GM23248 (cell line): ENCODE results near the gene F2RL2. TPM values are rescaled to one million over a fixed set of nuclear protein-coding genes. Genes with fewer than 3 reads are reported as not detected.

Source experiments
- DNase-seq: peaks from one replicate; pipeline ENCODE4 v3.0.0-alpha.2; 2015
- H2AFZ ChIP-seq: fragments of 200-600 bp; sonication (generic); 2 replicates; pipeline ENCODE4 v1.6.1; 2016; ENCODE audit warnings: antibody characterized with exemption
- H3F3A ChIP-seq: fragments of 200-600 bp; sonication (generic); 2 replicates; pipeline ENCODE4 v1.6.1; 2016; ENCODE audit warnings: mild to moderate bottlenecking, antibody characterized with exemption, mixed run types; ENCODE audit not compliant: insufficient read depth
- H3K27ac ChIP-seq: fragments of 200-600 bp; sonication (generic); 2 replicates; pipeline ENCODE4 v1.5.1; 2016; ENCODE audit warnings: mild to moderate bottlenecking
- H3K27me3 ChIP-seq: fragments of 200-600 bp; sonication (generic); replicated peaks from 2 replicates; pipeline ENCODE4 v1.6.1; 2016; ENCODE audit warnings: mild to moderate bottlenecking; ENCODE audit not compliant: insufficient read depth
- H3K36me3 ChIP-seq: fragments of 200-600 bp; sonication (generic); 2 replicates; pipeline ENCODE4 v1.6.1; 2016; ENCODE audit warnings: low read depth, mild to moderate bottlenecking
- H3K4me1 ChIP-seq: fragments of 200-600 bp; sonication (generic); 2 replicates; pipeline ENCODE4 v1.6.1; 2016; ENCODE audit warnings: mild to moderate bottlenecking; ENCODE audit not compliant: insufficient read depth
- H3K4me2 ChIP-seq: fragments of 200-600 bp; sonication (generic); one replicate; pipeline ENCODE4 v1.6.1; 2016; ENCODE audit warnings: mild to moderate bottlenecking; ENCODE audit not compliant: unreplicated experiment
- H3K4me3 ChIP-seq: fragments of 200-600 bp; sonication (generic); 2 replicates; pipeline ENCODE4 v1.5.1; 2016; ENCODE audit warnings: mild to moderate bottlenecking
- H3K79me2 ChIP-seq: fragments of 200-600 bp; sonication (generic); 2 replicates; pipeline ENCODE4 v1.6.1; 2016; ENCODE audit warnings: mild to moderate bottlenecking; ENCODE audit not compliant: insufficient read depth
- H3K9ac ChIP-seq: fragments of 200-600 bp; sonication (generic); 2 replicates; pipeline ENCODE4 v1.6.1; 2016; ENCODE audit warnings: mild to moderate bottlenecking
- H3K9me2 ChIP-seq: fragments of 200-600 bp; sonication (generic); 2 replicates; pipeline ENCODE4 v1.6.1; 2016; ENCODE audit warnings: mixed run types, mild to moderate bottlenecking, moderate library complexity; ENCODE audit not compliant: insufficient read depth
- H3K9me3 ChIP-seq: fragments of 200-600 bp; sonication (generic); one replicate; pipeline ENCODE4 v1.6.1; 2017; ENCODE audit warnings: low read depth
- H4K20me1 ChIP-seq: fragments of 200-600 bp; sonication (generic); 2 replicates; pipeline ENCODE4 v1.6.0; 2016; ENCODE audit not compliant: insufficient read depth
- EZH2 ChIP-seq: fragments of 200-600 bp; sonication (generic); IDR thresholded peaks from 2 replicates; pipeline ENCODE4 v1.6.1; 2018; ENCODE audit warnings: antibody characterized with exemption, mild to moderate bottlenecking; ENCODE audit not compliant: insufficient read depth, poor library complexity, severe bottlenecking
- EZH2phosphoT487 ChIP-seq: fragments of 200-600 bp; sonication (generic); IDR thresholded peaks from 2 replicates; pipeline ENCODE4 v1.6.1; 2018; ENCODE audit warnings: antibody characterized with exemption, moderate library complexity, mild to moderate bottlenecking, low read depth; ENCODE audit not compliant: insufficient read depth
- WGBS, 2 experiments: methylation state at CpG; one replicate each; pipeline ENCODE4 v1.1.6; 2015 to 2017; ENCODE audit warnings: low lambda C conversion rate in 2 of 2, low coverage in 1 of 2; ENCODE audit errors: missing lambda C conversion rate in 2 of 2; 5-methylcytosine and 5-hydroxymethylcytosine counted together
- in situ Hi-C: fragments of 300-500 bp; cut with MboI; formaldehyde crosslinking; loops from 2 replicates; pipeline ENCODE4 v1.15.0; 2020
- polyA plus RNA-seq: library from polyadenylated mRNA; unstranded; fragments of >200 nt; fragmentation: Nextera tagmentation; extraction: Ambion mirVana; gene quantifications from 2 replicates; pipeline ENCODE4 v1.2.1, GENCODE V29; 2016
- total RNA-seq: library from RNA; depleted of rRNA; stranded (reverse); fragments of >200 nt; shearing (Covaris generic); gene quantifications from 2 replicates; pipeline ENCODE4 v1.2.3, GENCODE V29; 2014

F2RL2 gene
- total and polyA plus RNA-seq, 2 experiments from 2014 or later, result not detected

DNA sequence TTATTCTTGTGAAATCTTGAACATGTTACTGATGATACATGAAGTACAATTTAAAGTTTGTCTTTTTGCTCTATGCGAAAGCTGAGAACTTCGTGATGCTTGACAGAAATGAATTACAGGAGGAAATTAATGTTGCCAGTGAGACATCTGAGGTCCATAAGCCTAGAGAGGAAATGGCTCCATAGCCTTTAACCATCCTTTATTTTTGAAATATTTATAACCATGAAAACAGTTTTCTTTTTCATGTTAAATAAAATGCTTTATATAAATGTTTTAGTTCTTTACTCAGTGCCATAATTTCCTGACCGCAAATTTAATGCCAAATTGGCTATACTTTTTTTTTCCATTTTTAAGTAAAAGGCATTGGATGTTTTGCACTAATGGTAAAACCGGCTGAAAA, 29.1 kb downstream of the F2RL2 start:
- in situ Hi-C loops, result no loop called here
- Histone ChIP-seq H3K27me3 (peaks cover 53% of the 10 kb centered on the region), H3K4me1 (no peaks in the 10 kb centered on the region), H3K36me3 (no peaks in the 10 kb centered on the region), H3K4me3 (no peak overlapping the region), H3K4me2 (no peak overlapping the region), H2AFZ (no peak overlapping the region), H4K20me1 (no peaks in the 10 kb centered on the region), H3K9ac (no peak overlapping the region), H3K79me2 (no peaks in the 10 kb centered on the region), H3K27ac (no peak overlapping the region), H3K9me2 (no peaks in the 10 kb centered on the region), H3K9me3 (no peaks in the 10 kb centered on the region), H3F3A (no peaks in the 10 kb centered on the region)
- no peak for TF ChIP-seq EZH2phosphoT487
- no peak for TF ChIP-seq EZH2
- no peak for DNase-seq
- 45 to 47% methylated on average over 4 of the region's 4 CpGs for WGBS, 2 experiments

DNA sequence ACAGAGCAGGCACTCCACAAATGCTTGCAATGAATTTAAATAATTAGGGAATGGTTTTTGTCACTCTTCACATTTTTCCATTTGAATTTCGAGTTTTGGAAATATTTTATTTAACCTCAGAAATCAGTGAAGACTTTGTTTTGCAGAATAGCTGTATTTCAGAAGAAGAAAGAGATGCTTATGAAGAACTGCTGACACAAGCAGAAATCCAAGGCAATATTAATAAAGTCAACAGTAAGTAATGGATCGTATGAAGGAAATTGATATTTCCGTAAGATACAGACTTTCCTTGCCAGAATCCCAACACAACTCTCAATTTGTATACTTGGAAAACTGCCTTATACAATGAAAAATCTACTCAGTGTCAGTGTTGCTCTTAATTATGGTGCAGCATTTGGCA, 30.5 kb downstream of the F2RL2 start:
- Histone ChIP-seq H3K4me3 (no peak overlapping the region), H3K36me3 (no peaks in the 10 kb centered on the region), H3K9me3 (no peaks in the 10 kb centered on the region), H4K20me1 (no peaks in the 10 kb centered on the region), H3K79me2 (no peaks in the 10 kb centered on the region), H2AFZ (no peak overlapping the region), H3K4me2 (no peak overlapping the region), H3F3A (no peaks in the 10 kb centered on the region), H3K9me2 (no peaks in the 10 kb centered on the region), H3K27ac (no peak overlapping the region), H3K4me1 (no peaks in the 10 kb centered on the region), H3K9ac (no peak overlapping the region), H3K27me3 (peaks cover 54% of the 10 kb centered on the region)
- TF ChIP-seq EZH2phosphoT487 (no peak), EZH2 (no peak)
- 9 to 13% methylated on average over 3 of the region's 3 CpGs for WGBS, 2 experiments
- no peak for DNase-seq
- in situ Hi-C loops, result no loop called here

DNA sequence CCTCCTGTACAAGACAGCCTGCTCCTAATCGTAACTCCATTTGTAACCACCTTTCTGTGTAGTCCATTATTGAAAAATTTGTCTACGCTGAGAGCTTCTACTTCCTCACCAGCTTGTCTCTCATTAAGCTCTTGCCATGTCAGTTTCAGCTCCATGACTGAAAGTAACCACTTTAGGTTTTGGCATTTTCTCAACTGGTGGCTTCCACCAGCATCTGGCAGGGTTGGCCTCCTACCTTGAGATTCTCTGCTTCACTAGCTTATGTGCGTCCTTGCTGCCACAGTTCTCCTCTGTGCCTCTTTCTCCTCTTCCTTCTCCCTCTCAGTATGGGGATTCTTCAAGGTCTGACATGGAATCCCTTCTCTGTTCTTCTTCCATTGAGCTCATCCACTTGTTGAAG, 31.8 kb downstream of the F2RL2 start:
- H3K9me2 ChIP-seq, result no peaks in the 10 kb centered on the region
- no peak for TF ChIP-seq EZH2phosphoT487
- TF ChIP-seq EZH2, result no peak
- in situ Hi-C loops, result no loop called here
- no peak overlapping the region for H3K4me3 ChIP-seq
- H2AFZ ChIP-seq, result no peak overlapping the region
- H3K4me2 ChIP-seq, result no peak overlapping the region
- DNase-seq, result no peak
- H3K27ac ChIP-seq, result no peak overlapping the region
- no peaks in the 10 kb centered on the region for H3K4me1 ChIP-seq
- 51 to 67% methylated on average over 2 to 3 of the region's 3 CpGs for WGBS, 2 experiments
- no peaks in the 10 kb centered on the region for H3F3A ChIP-seq
- H3K9me3 ChIP-seq, result no peaks in the 10 kb centered on the region
- H3K27me3 ChIP-seq, result peaks cover 52% of the 10 kb centered on the region
- no peaks in the 10 kb centered on the region for H4K20me1 ChIP-seq
- no peaks in the 10 kb centered on the region for H3K36me3 ChIP-seq
- H3K9ac ChIP-seq, result no peak overlapping the region
- H3K79me2 ChIP-seq, result no peaks in the 10 kb centered on the region

DNA sequence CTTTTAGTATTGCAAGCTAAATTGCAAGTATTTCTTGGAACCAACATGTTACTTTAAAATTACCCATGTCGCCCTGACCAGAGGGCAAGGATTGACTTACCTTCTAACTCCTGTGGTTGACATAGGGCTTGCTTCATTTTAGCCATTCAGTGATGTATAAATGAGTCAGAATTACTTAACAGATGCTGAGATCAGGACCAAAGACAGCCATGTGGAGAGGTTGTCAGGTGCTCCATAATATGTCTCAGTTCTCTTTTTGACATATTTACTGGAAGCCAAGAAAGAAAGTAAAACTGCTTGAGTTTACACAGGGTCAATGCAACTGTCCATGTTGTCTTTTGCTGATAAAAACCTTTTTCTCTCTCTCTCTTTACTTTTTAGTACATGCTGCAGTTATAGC, 33.2 kb downstream of the F2RL2 start:
- TF ChIP-seq EZH2 (no peak), EZH2phosphoT487 (no peak)
- DNase-seq, result no peak
- 82 to 95% methylated on average over 1 of the region's 1 CpG for WGBS, 2 experiments
- Histone ChIP-seq H2AFZ (no peak overlapping the region), H3K4me3 (no peak overlapping the region), H3K36me3 (no peaks in the 10 kb centered on the region), H3K27ac (no peak overlapping the region), H3K27me3 (peaks cover 47% of the 10 kb centered on the region), H3K9ac (no peak overlapping the region), H3F3A (no peaks in the 10 kb centered on the region), H3K9me2 (no peaks in the 10 kb centered on the region), H3K9me3 (no peaks in the 10 kb centered on the region), H3K4me2 (no peak overlapping the region), H3K4me1 (no peaks in the 10 kb centered on the region), H4K20me1 (no peaks in the 10 kb centered on the region), H3K79me2 (no peaks in the 10 kb centered on the region)
- in situ Hi-C loops, result no loop called here

DNA sequence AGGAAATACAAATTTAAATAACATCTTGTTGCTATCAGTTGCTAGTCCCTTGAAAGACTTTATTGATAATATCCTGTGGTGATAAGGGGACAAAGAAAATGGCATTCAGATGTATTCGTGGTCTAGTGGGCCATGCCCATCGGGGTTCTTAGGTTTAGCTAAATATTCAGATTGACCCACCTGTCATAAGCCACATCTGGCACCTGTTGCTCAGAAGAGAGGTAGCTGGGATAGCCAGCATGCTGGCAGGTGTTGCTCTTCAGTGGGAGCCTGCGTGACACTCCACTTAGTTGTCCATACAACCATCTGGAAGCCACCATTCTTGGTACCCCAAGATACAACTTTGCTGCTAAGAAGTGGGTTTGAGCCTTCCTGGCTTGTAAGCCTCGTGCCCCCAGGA, 36.7 kb downstream of the F2RL2 start:
- DNase-seq, result no peak
- in situ Hi-C loops, result no loop called here
- H3K9ac ChIP-seq, result no peak overlapping the region
- no peaks in the 10 kb centered on the region for H3F3A ChIP-seq
- no peaks in the 10 kb centered on the region for H4K20me1 ChIP-seq
- no peaks in the 10 kb centered on the region for H3K9me2 ChIP-seq
- H3K4me3 ChIP-seq, result no peak overlapping the region
- no peaks in the 10 kb centered on the region for H3K79me2 ChIP-seq
- H3K27ac ChIP-seq, result no peak overlapping the region
- no peak for TF ChIP-seq EZH2
- no peak for TF ChIP-seq EZH2phosphoT487
- no peak overlapping the region for H3K4me2 ChIP-seq
- H3K9me3 ChIP-seq, result no peaks in the 10 kb centered on the region
- WGBS, 2 experiments, result 37 to 41% methylated on average over 4 of the region's 4 CpGs
- peaks cover 45% of the 10 kb centered on the region for H3K27me3 ChIP-seq
- no peak overlapping the region for H2AFZ ChIP-seq
- no peaks in the 10 kb centered on the region for H3K36me3 ChIP-seq
- H3K4me1 ChIP-seq, result no peaks in the 10 kb centered on the region
